Neuronal stem cell (in vitro differentiated cells): ENCODE measurements around the gene SLC25A48.

Source experiments
- DNase-seq: peaks from one replicate; pipeline ENCODE4 v3.0.0-alpha.2; 2013; ENCODE audit warnings: low spot score
- H2AFZ ChIP-seq: one replicate; pipeline ENCODE4 v1.6.1; 2013; ENCODE audit warnings: mild to moderate bottlenecking, low read length, inconsistent platforms
- H2AK5ac ChIP-seq: 2 replicates; pipeline ENCODE4 v1.6.1; 2013; ENCODE audit warnings: low read depth, mild to moderate bottlenecking, inconsistent platforms, low read length, moderate library complexity, mixed read lengths
- H2BK120ac ChIP-seq: 2 replicates; pipeline ENCODE4 v1.6.1; 2013; ENCODE audit warnings: low read depth, mild to moderate bottlenecking, inconsistent platforms, low read length, moderate library complexity, mixed read lengths
- H2BK12ac ChIP-seq: one replicate; pipeline ENCODE4 v1.6.1; 2013; ENCODE audit warnings: low read length, inconsistent platforms
- H2BK15ac ChIP-seq: 2 replicates; pipeline ENCODE4 v1.6.1; 2013; ENCODE audit warnings: mild to moderate bottlenecking, low read length, inconsistent platforms, mixed read lengths
- H2BK5ac ChIP-seq: one replicate; pipeline ENCODE4 v1.6.1; 2013; ENCODE audit warnings: inconsistent platforms, mild to moderate bottlenecking, low read length, moderate library complexity
- H3K14ac ChIP-seq: one replicate; pipeline ENCODE4 v1.6.1; 2013; ENCODE audit warnings: low read length, inconsistent platforms
- H3K18ac ChIP-seq: 2 replicates; pipeline ENCODE4 v1.6.1; 2013; ENCODE audit warnings: low read length, inconsistent platforms
- H3K23ac ChIP-seq: 2 replicates; pipeline ENCODE4 v1.6.1; 2013; ENCODE audit warnings: low read depth, mild to moderate bottlenecking, mixed read lengths, low read length, inconsistent platforms; ENCODE audit not compliant: poor library complexity
- H3K27ac ChIP-seq: replicated peaks from 3 replicates; pipeline ENCODE4 v1.5.1; 2013; ENCODE audit warnings: low read length, inconsistent platforms
- H3K27me3 ChIP-seq, 3 experiments: 2 replicates each; pipeline ENCODE4 v1.6.1; 2013; ENCODE audit warnings: low read length in 3 of 3, mild to moderate bottlenecking in 2 of 3, inconsistent platforms in 1 of 3, low read depth in 1 of 3, mixed read lengths in 1 of 3, moderate library complexity in 1 of 3; ENCODE audit not compliant: control insufficient read depth in 3 of 3, insufficient read depth in 3 of 3
- H3K36me3 ChIP-seq, 2 donors: replicated peaks in 1 of 2; 2 replicates each; pipeline ENCODE4 v1.6.1; 2013; ENCODE audit warnings: low read length in 2 of 2; ENCODE audit not compliant: control insufficient read depth in 2 of 2, insufficient read depth in 2 of 2
- H3K4ac ChIP-seq: 2 replicates; pipeline ENCODE4 v1.6.1; 2013; ENCODE audit warnings: inconsistent platforms, mild to moderate bottlenecking, low read length, moderate library complexity
- H3K4me1 ChIP-seq, 2 donors: 1 replicate in 1 of 2; 2 replicates in 1 of 2; pipeline ENCODE4 v1.6.1; 2013; ENCODE audit warnings: low read length in 2 of 2, low read depth in 1 of 2; ENCODE audit not compliant: control insufficient read depth in 2 of 2, insufficient read depth in 1 of 2
- H3K4me2 ChIP-seq: one replicate; pipeline ENCODE4 v1.6.1; 2013; ENCODE audit warnings: mild to moderate bottlenecking, low read length, inconsistent platforms; ENCODE audit not compliant: insufficient read depth, poor library complexity, severe bottlenecking
- H3K4me3 ChIP-seq, 2 donors: 2 replicates each; pipeline ENCODE4 v1.5.1; 2013; ENCODE audit warnings: low read length in 2 of 2, mild to moderate bottlenecking in 2 of 2, inconsistent platforms in 1 of 2, moderate library complexity in 1 of 2
- H3K79me1 ChIP-seq: one replicate; pipeline ENCODE4 v1.6.1; 2013; ENCODE audit warnings: low read depth, mild to moderate bottlenecking, inconsistent platforms, low read length, moderate library complexity
- H3K9ac ChIP-seq: one replicate; pipeline ENCODE4 v1.6.1; 2013; ENCODE audit warnings: mild to moderate bottlenecking, low read depth, low read length, inconsistent platforms; ENCODE audit not compliant: poor library complexity
- H3K9me3 ChIP-seq, 2 donors: replicated peaks in 1 of 2; 2 replicates each; pipeline versions ENCODE3 to v1.6.1; 2013; ENCODE audit warnings: low read length in 2 of 2, mild to moderate bottlenecking in 2 of 2, inconsistent platforms in 1 of 2, low read depth in 1 of 2, mixed read lengths in 1 of 2, moderate library complexity in 1 of 2; ENCODE audit not compliant: control insufficient read depth in 2 of 2, insufficient read depth in 1 of 2
- H4K8ac ChIP-seq: one replicate; pipeline ENCODE4 v1.6.1; 2013; ENCODE audit warnings: low read depth, mild to moderate bottlenecking, inconsistent platforms, low read length, moderate library complexity
- H4K91ac ChIP-seq: one replicate; pipeline ENCODE4 v1.6.1; 2013; ENCODE audit warnings: low read length, low read depth, mild to moderate bottlenecking, inconsistent platforms; ENCODE audit not compliant: poor library complexity
- WGBS, 2 donors: extraction: QIAGEN DNeasy Blood & Tissue Kit; methylation state at CpG; one replicate each; pipeline ENCODE4 v1.1.7; 2013; ENCODE audit warnings: missing lambda C conversion rate in 2 of 2, mixed read lengths in 1 of 2; ENCODE audit not compliant: insufficient read length in 2 of 2, insufficient replicate concordance in 1 of 2; ENCODE audit errors: extremely low coverage in 2 of 2; 5-methylcytosine and 5-hydroxymethylcytosine counted together

The SLC25A48 gene

DNA sequence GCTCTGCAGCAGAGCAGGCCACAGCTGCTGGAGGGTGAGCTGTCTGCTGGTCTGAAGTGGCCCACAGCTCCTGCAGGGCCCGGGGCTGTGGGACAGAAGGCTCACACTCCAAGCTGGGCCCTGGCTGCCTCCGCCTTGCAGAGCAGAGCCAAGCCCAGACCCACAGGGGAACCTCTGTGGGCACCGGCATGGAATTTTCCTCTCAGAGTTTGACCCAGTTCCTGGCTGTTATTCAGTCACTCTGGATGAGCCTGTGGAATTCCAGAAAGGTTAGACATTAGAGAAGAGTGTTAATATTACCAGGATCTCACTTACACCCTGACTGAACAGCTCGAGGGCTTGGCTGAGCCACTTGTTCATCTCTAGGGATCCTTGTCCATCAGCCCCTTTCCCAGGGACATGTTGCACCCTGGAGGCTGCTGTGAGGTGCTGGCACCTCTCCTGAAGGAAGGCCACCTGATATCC is 43.7 kb downstream of the SLC25A48 start:
- no CpG with 5 or more reads among the region's 4 CpGs for WGBS, 2 donors
- Histone ChIP-seq H3K4me2 (no peak overlapping the region), H2BK120ac (no peak overlapping the region), H3K9ac (no peak overlapping the region), H3K14ac (no peak overlapping the region), H3K79me1 (no peaks in the 10 kb centered on the region), H3K36me3 (no peaks in the 10 kb centered on the region), H2BK5ac (no peak overlapping the region), H2BK12ac (no peak overlapping the region), H4K91ac (no peak overlapping the region), H3K9me3 (no peaks in the 10 kb centered on the region), H3K27me3 (no peaks in the 10 kb centered on the region), H4K8ac (no peak overlapping the region), H3K4me3 (no peak overlapping the region), H3K18ac (peak overlapping the region; percentile 58), H3K27ac (no peak overlapping the region), H2AK5ac (no peak overlapping the region), H3K4me1 (peaks cover 0 to 2% of the 10 kb centered on the region in 2 donors), H2AFZ (no peak overlapping the region), H2BK15ac (no peak overlapping the region), H3K4ac (no peak overlapping the region), H3K23ac (no peak overlapping the region)
- no peak for DNase-seq

DNA sequence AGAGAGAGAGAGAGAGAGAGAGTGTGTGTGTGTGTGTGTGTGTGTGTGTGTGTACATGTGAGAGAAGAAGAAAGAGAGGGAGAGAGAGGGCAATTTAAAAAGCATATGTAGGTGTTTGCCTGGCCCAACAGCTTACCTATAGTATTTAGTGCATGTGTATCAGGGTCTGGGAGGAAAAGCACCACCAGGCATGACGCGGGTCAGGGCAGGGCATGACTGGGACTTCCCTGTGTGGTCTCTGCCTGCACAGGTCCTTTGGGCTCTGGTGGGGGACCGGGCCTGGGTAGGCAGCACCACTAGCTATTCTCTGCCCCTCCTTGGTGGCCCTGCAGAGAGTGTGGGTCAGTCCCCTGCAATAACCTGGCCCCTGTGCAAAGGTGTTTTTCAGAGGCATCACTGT is 45.1 kb downstream of the SLC25A48 start:
- H3K14ac ChIP-seq = no peak overlapping the region
- H2BK120ac ChIP-seq = no peak overlapping the region
- no peaks in the 10 kb centered on the region for H3K36me3 ChIP-seq
- H3K4ac ChIP-seq = no peak overlapping the region
- DNase-seq = no peak
- H3K27me3 ChIP-seq = no peaks in the 10 kb centered on the region
- no peaks in the 10 kb centered on the region for H3K9me3 ChIP-seq
- no peak overlapping the region for H3K23ac ChIP-seq
- H2BK5ac ChIP-seq = no peak overlapping the region
- no peak overlapping the region for H2BK15ac ChIP-seq
- no CpG with 5 or more reads among the region's 3 CpGs for whole genome bisulfite sequencing, 2 donors
- H3K4me1 ChIP-seq = peaks cover 0 to 2% of the 10 kb centered on the region in 2 donors
- H3K4me3 ChIP-seq = no peak overlapping the region
- no peak overlapping the region for H3K4me2 ChIP-seq
- no peak overlapping the region for H3K9ac ChIP-seq
- H3K27ac ChIP-seq = no peak overlapping the region
- no peak overlapping the region for H2BK12ac ChIP-seq
- H4K91ac ChIP-seq = no peak overlapping the region
- H3K79me1 ChIP-seq = no peaks in the 10 kb centered on the region
- no peak overlapping the region for H2AFZ ChIP-seq
- H3K18ac ChIP-seq = peak overlapping the region; percentile 13
- H2AK5ac ChIP-seq = no peak overlapping the region
- no peak overlapping the region for H4K8ac ChIP-seq

DNA sequence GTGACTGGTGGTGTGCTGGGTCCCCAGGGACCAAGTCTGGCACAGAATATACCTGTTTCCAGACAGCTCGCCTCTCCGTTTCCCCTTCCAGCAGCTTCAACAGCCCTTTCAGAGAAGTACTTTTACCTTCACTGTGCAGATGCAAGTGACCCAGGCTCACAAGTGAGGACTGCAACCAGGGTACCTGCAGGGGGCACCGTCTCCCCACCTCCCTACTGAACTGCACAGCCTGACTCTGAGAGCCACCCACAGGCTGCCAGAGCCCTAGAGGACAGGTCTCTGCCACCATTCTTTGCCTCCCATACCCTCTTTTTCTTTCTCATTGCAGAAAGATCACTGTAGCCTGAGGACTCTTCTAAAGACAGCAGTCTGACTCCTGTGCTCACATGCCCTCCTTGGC is 45.8 kb downstream of the SLC25A48 start:
- no peak overlapping the region for H3K18ac ChIP-seq
- peak overlapping the region; percentile 77 for H2AK5ac ChIP-seq
- no peak overlapping the region for H3K9ac ChIP-seq
- peaks cover 0 to 2% of the 10 kb centered on the region in 2 donors for H3K4me1 ChIP-seq
- no peaks in the 10 kb centered on the region for H3K79me1 ChIP-seq
- DNase-seq = no peak
- WGBS, 2 donors = no CpG with 5 or more reads among the region's 3 CpGs
- no peak overlapping the region for H3K23ac ChIP-seq
- no peaks in the 10 kb centered on the region for H3K36me3 ChIP-seq
- H2AFZ ChIP-seq = no peak overlapping the region
- H3K4me2 ChIP-seq = no peak overlapping the region
- H3K27ac ChIP-seq = no peak overlapping the region
- H3K4ac ChIP-seq = no peak overlapping the region
- no peaks in the 10 kb centered on the region for H3K27me3 ChIP-seq
- H2BK12ac ChIP-seq = no peak overlapping the region
- no peak overlapping the region for H2BK5ac ChIP-seq
- H3K4me3 ChIP-seq = no peak overlapping the region
- H2BK15ac ChIP-seq = no peak overlapping the region
- no peak overlapping the region for H2BK120ac ChIP-seq
- no peak overlapping the region for H4K8ac ChIP-seq
- H3K14ac ChIP-seq = no peak overlapping the region
- H3K9me3 ChIP-seq = no peaks in the 10 kb centered on the region
- H4K91ac ChIP-seq = no peak overlapping the region

DNA sequence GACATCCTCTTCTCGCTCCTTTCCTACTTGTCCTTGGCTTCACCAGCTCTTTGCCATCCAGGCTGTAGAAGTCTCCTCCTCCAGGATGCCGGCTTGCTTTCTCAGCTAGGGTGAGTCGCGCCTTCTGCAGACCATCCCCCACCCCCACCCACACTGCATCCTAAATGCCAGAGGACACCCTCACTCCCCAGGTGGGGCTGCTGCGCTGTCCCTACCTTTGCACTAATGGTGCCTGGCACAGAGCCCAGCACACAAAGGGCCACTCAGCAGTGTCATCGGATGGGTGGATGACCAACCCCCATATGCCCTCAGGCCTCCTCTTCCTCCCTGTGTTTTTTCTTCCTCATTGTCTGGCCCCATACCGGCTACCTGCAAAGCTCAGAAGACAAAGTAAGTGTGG is 46.3 kb downstream of the SLC25A48 start:
- H3K79me1 ChIP-seq = no peaks in the 10 kb centered on the region
- peak overlapping the region; percentile 77 for H2AK5ac ChIP-seq
- DNase-seq = no peak
- H3K27me3 ChIP-seq = no peaks in the 10 kb centered on the region
- no peak overlapping the region for H2AFZ ChIP-seq
- no peak overlapping the region for H4K8ac ChIP-seq
- H3K4ac ChIP-seq = no peak overlapping the region
- H3K36me3 ChIP-seq = no peaks in the 10 kb centered on the region
- H3K14ac ChIP-seq = peak overlapping the region; percentile 50
- H3K23ac ChIP-seq = no peak overlapping the region
- no peak overlapping the region for H3K4me2 ChIP-seq
- no peak overlapping the region for H4K91ac ChIP-seq
- no peak overlapping the region for H2BK5ac ChIP-seq
- H2BK15ac ChIP-seq = no peak overlapping the region
- H3K27ac ChIP-seq = no peak overlapping the region
- H3K18ac ChIP-seq = peak overlapping the region; percentile 69
- H3K9me3 ChIP-seq = no peaks in the 10 kb centered on the region
- H3K4me3 ChIP-seq = no peak overlapping the region
- H2BK12ac ChIP-seq = no peak overlapping the region
- no peak overlapping the region for H3K9ac ChIP-seq
- no CpG with 5 or more reads among the region's 7 CpGs for WGBS, 2 donors
- peaks cover 0 to 2% of the 10 kb centered on the region in 2 donors for H3K4me1 ChIP-seq
- H2BK120ac ChIP-seq = no peak overlapping the region
